GM12878 (cell line): ENCODE measurements around the gene HSPA1A. TPM values are rescaled to one million over a fixed set of nuclear protein-coding genes. Genes with fewer than 3 reads are reported as not detected.
A peak's percentile ranks its signal among the peaks of the same experiment; 100 is the strongest.

Experiments used
- ATAC-seq: fragments of 200-7000 bp; cut with Tn5 transposase; 3 replicates; pipeline ENCODE4 v1.9.1; 2020; ENCODE audit warnings: mild to moderate bottlenecking, moderate library complexity
- BruUV-seq: library from RNA; stranded (reverse); fragments of 400-500 nt; replicated peaks from 2 replicates; lab custom pipeline; 2021; lab: Mats Ljungman, UMichigan
- CTCF ChIA-PET: fragments of 300-600 bp; sonication (Branson Sonifier 250); formaldehyde crosslinking; extraction: SDS; loops from one replicate; lab custom pipeline; 2021; ENCODE audit warnings: inconsistent platforms; lab: Yijun Ruan, JAX
- POLR2A ChIA-PET: fragments of 350-600 bp; formaldehyde crosslinking; extraction: SDS; loops from one replicate; lab custom pipeline; 2021; ENCODE audit warnings: inconsistent platforms; lab: Charles Lee
- RAD21 ChIA-PET: fragments of 300-600 bp; sonication (Branson Sonifier 250); formaldehyde crosslinking; loops from one replicate; lab custom pipeline; 2023; ENCODE audit warnings: antibody characterized with exemption; ENCODE audit not compliant: unreplicated experiment; lab: Charles Lee
- SMC1A ChIA-PET: fragments of 300-600 bp; sonication (Branson Sonifier 250); formaldehyde crosslinking; loops from one replicate; lab custom pipeline; 2023; ENCODE audit not compliant: unreplicated experiment, uncharacterized antibody; lab: Charles Lee
- DNase-seq: peaks from one replicate; pipeline ENCODE4 v3.0.0-alpha.2; 2011; ENCODE audit warnings: low read depth, low spot score
- FAIRE-seq: peaks from 3 replicates; lab custom pipeline; 2011; peaks lifted over from hg19 to GRCh38; lab: Jason Lieb, UNC
- H2AFZ ChIP-seq: 2 replicates; pipeline ENCODE4 v1.6.0; 2011; ENCODE audit warnings: low read depth, low read length, control low read depth; ENCODE audit not compliant: control insufficient read depth
- H3K27ac ChIP-seq: 2 replicates; pipeline ENCODE4 v1.5.1; 2011; ENCODE audit warnings: control low read depth; ENCODE audit not compliant: control insufficient read depth, insufficient read depth
- H3K27me3 ChIP-seq, 2 experiments: replicated peaks in 1 of 2; 2 replicates each; pipeline versions ENCODE4 v1.6.0 to v1.6.1; 2011; ENCODE audit warnings: low read length in 1 of 2; ENCODE audit not compliant: control insufficient read depth in 2 of 2, insufficient read depth in 2 of 2
- H3K36me3 ChIP-seq, 2 experiments: 2 replicates each; pipeline ENCODE4 v1.5.1; 2011; ENCODE audit warnings: low read length in 1 of 2; ENCODE audit not compliant: control insufficient read depth in 2 of 2, insufficient read depth in 2 of 2
- H3K4me1 ChIP-seq: 2 replicates; pipeline ENCODE4 v1.6.1; 2011; ENCODE audit warnings: mild to moderate bottlenecking, low read length, moderate library complexity, mixed read lengths; ENCODE audit not compliant: control insufficient read depth, insufficient read depth
- H3K4me2 ChIP-seq: 2 replicates; pipeline ENCODE4 v1.6.0; 2011; ENCODE audit warnings: control low read depth; ENCODE audit not compliant: control insufficient read depth, insufficient read depth
- H3K4me3 ChIP-seq: fragments of 200-600 bp; sonication (generic); 2 replicates; pipeline ENCODE4 v1.5.1; 2016
- H3K79me2 ChIP-seq: 2 replicates; pipeline ENCODE4 v1.6.0; 2011; ENCODE audit warnings: low read length; ENCODE audit not compliant: control insufficient read depth, insufficient read depth
- H3K9ac ChIP-seq: 2 replicates; pipeline ENCODE4 v1.8.0; 2011; ENCODE audit warnings: low read length, control low read depth, mixed read lengths; ENCODE audit not compliant: control insufficient read depth, insufficient read depth
- H3K9me3 ChIP-seq: replicated peaks from 3 replicates; pipeline ENCODE4 v1.5.1; 2011; ENCODE audit warnings: mild to moderate bottlenecking, low read length; ENCODE audit not compliant: control insufficient read depth, insufficient read depth
- H4K20me1 ChIP-seq: 2 replicates; pipeline ENCODE4 v1.6.0; 2011; ENCODE audit not compliant: control insufficient read depth, insufficient read depth
- BCL11A ChIP-seq: IDR thresholded peaks from 2 replicates; pipeline ENCODE4 v1.6.1; 2011; ENCODE audit warnings: low read depth, low read length
- CBX5 ChIP-seq: sonication (generic); IDR thresholded peaks from 2 replicates; pipeline ENCODE4 v1.6.1; 2016; ENCODE audit warnings: low read depth, moderate library complexity, mild to moderate bottlenecking, inconsistent platforms
- CREB1 ChIP-seq: IDR thresholded peaks from 2 replicates; pipeline ENCODE4 v1.6.1; 2012; ENCODE audit warnings: low read depth, mild to moderate bottlenecking, inconsistent platforms
- EZH2 ChIP-seq: IDR thresholded peaks from 2 replicates; pipeline ENCODE4 v1.6.1; 2012; ENCODE audit warnings: low read depth, mild to moderate bottlenecking, control low read depth, inconsistent platforms, low read length, borderline replicate concordance; ENCODE audit not compliant: control insufficient read depth
- MEF2A ChIP-seq: IDR thresholded peaks from 2 replicates; pipeline ENCODE4 v1.6.1; 2011; ENCODE audit warnings: low read depth, mild to moderate bottlenecking, low read length, moderate library complexity; ENCODE audit not compliant: insufficient read depth
- MTA2 ChIP-seq: fragments of 450-650 bp; IDR thresholded peaks from 2 replicates; pipeline ENCODE4 v1.6.1; 2016; ENCODE audit warnings: low read depth, mild to moderate bottlenecking, moderate library complexity
- NFYB ChIP-seq: IDR thresholded peaks from 2 replicates; pipeline ENCODE4 v1.6.1; 2011; ENCODE audit warnings: low read depth, mild to moderate bottlenecking, low read length, improper control_type of control experiment, moderate library complexity; ENCODE audit not compliant: insufficient read depth
- POLR2A ChIP-seq: IDR thresholded peaks from 2 replicates; pipeline ENCODE4 v1.6.1; 2011; ENCODE audit warnings: low read depth, mild to moderate bottlenecking, low read length
- RELB ChIP-seq: fragments of 450-650 bp; IDR thresholded peaks from 2 replicates; pipeline ENCODE4 v1.6.1; 2017; ENCODE audit warnings: low read depth, mild to moderate bottlenecking, moderate library complexity
- USF1 ChIP-seq: IDR thresholded peaks from 2 replicates; pipeline ENCODE4 v1.6.1; 2011; ENCODE audit warnings: borderline replicate concordance, low read depth, mild to moderate bottlenecking, moderate library complexity, mixed read lengths, low read length; ENCODE audit not compliant: insufficient read depth; ENCODE audit errors: extremely low read length
- ZNF24 ChIP-seq: fragments of 450-650 bp; IDR thresholded peaks from 2 replicates; pipeline ENCODE4 v1.6.1; 2017; ENCODE audit warnings: antibody characterized with exemption, mild to moderate bottlenecking
- ZNF274 ChIP-seq: IDR thresholded peaks from one replicate; pipeline ENCODE4 v1.8.0; 2011; ENCODE audit not compliant: insufficient read length, insufficient read depth
- ZNF592 ChIP-seq: fragments of 450-650 bp; IDR thresholded peaks from 2 replicates; pipeline ENCODE4 v1.6.1; 2017; ENCODE audit warnings: mild to moderate bottlenecking, moderate library complexity
- WGBS: methylation state at CpG from one replicate; pipeline ENCODE4 v1.1.6; 2016; ENCODE audit warnings: low lambda C conversion rate; ENCODE audit not compliant: insufficient replicate concordance, insufficient coverage; ENCODE audit errors: missing lambda C conversion rate; 5-methylcytosine and 5-hydroxymethylcytosine counted together
- in situ Hi-C: fragments of 300-500 bp; cut with MboI; formaldehyde crosslinking; loops from 9 replicates; pipeline ENCODE4 v1.14.3; 2018; ENCODE audit warnings: mixed read lengths
- intact Hi-C: fragments of 100-400 bp; cut with micrococcal nuclease; formaldehyde crosslinking; loops from one replicate; pipeline ENCODE4 v1.14.2; 2022; ENCODE audit not compliant: unreplicated experiment
- polyA plus RNA-seq, 11 experiments: library from polyadenylated mRNA; depleted of rRNA in 4 of 11; unstranded in 6 of 11; stranded (reverse) in 5 of 11; fragments of >200 nt; fragmentation: Nextera tagmentation in 4 of 11; fragmentation: Illumina TruSeq in 1 of 11; extraction: Ambion mirVana in 4 of 11; extraction: Trizol in 1 of 11; gene quantifications; 1 replicate in 1 of 11; 2 replicates in 10 of 11; pipeline versions ENCODE4 v1.2.1 to v1.2.3, GENCODE V29; 2011 to 2016; ENCODE audit warnings: inconsistent platforms in 2 of 11, missing spikeins in 2 of 11, low read depth in 1 of 11
- total RNA-seq, 4 experiments: library from RNA; depleted of rRNA in 3 of 4; stranded (reverse); fragments of >200 nt in 3 of 4; fragmentation: Illumina TruSeq in 1 of 4; extraction: Trizol in 1 of 4; gene quantifications; 2 replicates each; pipeline versions ENCODE4 v1.2.1 to v1.2.3, GENCODE V29; 2013 to 2021

Gene HSPA1A
- total and polyA plus RNA-seq, 10 of the 15 experiments (the other 5 are each of a cell fraction or from before 2014, with no cell fraction given): 0.29 to 51.8 (median 17.5) TPM

- no peak for TF ChIP-seq RELB
Observed at GRCh38 chr6:31794866-31795615, 20.3 kb upstream of the HSPA1A start (continued).

GRCh38 chr6:31795616-31796298, 19.6 kb upstream of the HSPA1A start, which contains the start of gene VARS1:
Gene VARS1 (minus strand): TSS chr6:31795752. CDS start chr6:31795217, 535 bp downstream.
- peak within 1 kb of the TSS; percentile 47 for H3K4me2 ChIP-seq
- H3K9me3 ChIP-seq: no peaks in the 10 kb centered on the region
- H3K4me3 ChIP-seq: peak within 1 kb of the TSS; percentile 81
- ChIA-PET POLR2A (interaction anchor here (0.6 to 3.5 kb wide), 13 partner anchors 11 to 347 kb away, joined by 3 to 32 read pairs (median 4); partner anchors contain the start of genes HSPA1A, HSPA1B, HSPA1L and LSM2), SMC1A (interaction anchor here (1.1 to 2.2 kb wide), 8 partner anchors 11 to 67 kb away, joined by 4 to 10 read pairs (median 4); partner anchors contain the start of genes LSM2 and NEU1), CTCF (interaction anchor here (0.9 to 3.7 kb wide), 13 partner anchors 10 to 128 kb away, joined by 3 to 26 read pairs (median 5); partner anchors contain the start of genes DDAH2, HSPA1B, LSM2 and NEU1), RAD21 (interaction anchor here (0.6 to 2.6 kb wide), 15 partner anchors 11 to 301 kb away, joined by 3 to 19 read pairs (median 4); partner anchors contain the start of genes HSPA1A, HSPA1B, HSPA1L and LSM2)
- H3K27ac ChIP-seq: peak within 1 kb of the TSS; percentile 95
- H3K27me3 ChIP-seq: no peaks in the 10 kb centered on the region
- H3K36me3 ChIP-seq: peaks cover 7 to 11% of the 10 kb centered on the region in 2 experiments; a peak in 3 of 4 replicates
- H3K4me1 ChIP-seq: peaks cover 4% of the 10 kb centered on the region
- peak; percentile 31 for FAIRE-seq
- BruUV-seq: no TSS peak
- peak within 1 kb of the TSS; percentile 81 for H3K9ac ChIP-seq
- no peaks in the 10 kb centered on the region for H4K20me1 ChIP-seq
- H3K79me2 ChIP-seq: peaks cover 21% of the 10 kb centered on the region
- peak; percentile 62 for DNase-seq
- H2AFZ ChIP-seq: peak within 1 kb of the TSS; percentile 94
- in situ Hi-C loops: no loop called here
- 1% methylated on average over 72 of the region's 75 CpGs for WGBS
- ATAC-seq: peak; percentile 88
- intact Hi-C loops: loop anchor here (2.0 to 5.0 kb wide), 2 partner anchors 17 to 37 kb away; no protein-coding TSS in a partner anchor
- TF ChIP-seq ZNF592 (peak; percentile 97), ZNF274 (no peak), POLR2A (peak; percentile 76), CREB1 (no peak), MTA2 (no peak), USF1 (peak; percentile 70), MEF2A (peak; percentile 49; the same call in 1 of the 2 replicates), ZNF24 (no peak; the same call in none of the 2 replicates), NFYB (no peak), EZH2 (no peak), BCL11A (0 out of 2 replicates have a peak, but pooled peaks have one; percentile 7), CBX5 (no peak)
